H9 (cell line): Measurements from ENCODE around the gene FTO. TPM values are rescaled to one million over a fixed set of nuclear protein-coding genes. Genes with fewer than 3 reads are reported as not detected.

Experiments
- DNase-seq: peaks from one replicate; pipeline ENCODE4 v3.0.0-alpha.2; 2017
- H2AFZ ChIP-seq: one replicate; pipeline ENCODE4 v1.6.1; 2013; ENCODE audit warnings: mild to moderate bottlenecking, low read length, control low read depth, moderate library complexity
- H2AK5ac ChIP-seq: 2 replicates; pipeline ENCODE4 v1.6.1; 2013; ENCODE audit warnings: low read length, control low read depth, mixed read lengths; ENCODE audit not compliant: insufficient read length
- H2BK120ac ChIP-seq: one replicate; pipeline ENCODE4 v1.6.1; 2013; ENCODE audit warnings: low read depth, mild to moderate bottlenecking, low read length, control low read depth, inconsistent platforms; ENCODE audit not compliant: poor library complexity, severe bottlenecking
- H2BK12ac ChIP-seq: 2 replicates; pipeline ENCODE4 v1.6.1; 2013; ENCODE audit warnings: low read length, control low read depth, mixed read lengths, low read depth; ENCODE audit not compliant: insufficient read length
- H2BK15ac ChIP-seq: 2 replicates; pipeline ENCODE4 v1.6.1; 2013; ENCODE audit warnings: low read depth, low read length, control low read depth
- H2BK20ac ChIP-seq: one replicate; pipeline ENCODE4 v1.6.1; 2013; ENCODE audit warnings: low read depth, mild to moderate bottlenecking, low read length, control low read depth, inconsistent platforms; ENCODE audit not compliant: poor library complexity, severe bottlenecking
- H2BK5ac ChIP-seq: 2 replicates; pipeline ENCODE4 v1.6.1; 2013; ENCODE audit warnings: low read length, control low read depth, mixed read lengths; ENCODE audit not compliant: insufficient read length
- H3K14ac ChIP-seq: 2 replicates; pipeline ENCODE4 v1.6.1; 2013; ENCODE audit warnings: low read length, control low read depth; ENCODE audit not compliant: insufficient read depth
- H3K18ac ChIP-seq: 2 replicates; pipeline ENCODE4 v1.6.1; 2013; ENCODE audit warnings: low read depth, mild to moderate bottlenecking, mixed read lengths, low read length, control low read depth; ENCODE audit not compliant: insufficient read length
- H3K23ac ChIP-seq: 2 replicates; pipeline ENCODE4 v1.6.1; 2013; ENCODE audit warnings: low read length, control low read depth, mixed read lengths, low read depth; ENCODE audit not compliant: insufficient read length
- H3K23me2 ChIP-seq: 2 replicates; pipeline ENCODE4 v1.6.1; 2013; ENCODE audit warnings: low read depth, mild to moderate bottlenecking, mixed read lengths, low read length, control low read depth; ENCODE audit not compliant: insufficient read length, poor library complexity, severe bottlenecking
- H3K27ac ChIP-seq: 2 replicates; pipeline ENCODE4 v1.5.1; 2013; ENCODE audit warnings: low read length, control low read depth, mixed read lengths, low read depth; ENCODE audit not compliant: insufficient read length
- H3K27me3 ChIP-seq: 2 replicates; pipeline ENCODE4 v1.6.1; 2013; ENCODE audit warnings: low read length, control low read depth, inconsistent platforms; ENCODE audit not compliant: insufficient read depth
- H3K4ac ChIP-seq: 2 replicates; pipeline ENCODE4 v1.6.1; 2013; ENCODE audit warnings: low read depth, mild to moderate bottlenecking, control low read depth, inconsistent platforms, low read length, moderate library complexity
- H3K4me1 ChIP-seq: 2 replicates; pipeline ENCODE4 v1.6.1; 2013; ENCODE audit warnings: low read length, control low read depth, inconsistent platforms; ENCODE audit not compliant: insufficient read depth
- H3K4me2 ChIP-seq: 2 replicates; pipeline ENCODE4 v1.6.1; 2013; ENCODE audit warnings: low read length, control low read depth, mixed read lengths; ENCODE audit not compliant: insufficient read length, insufficient read depth
- H3K56ac ChIP-seq: 2 replicates; pipeline ENCODE4 v1.6.1; 2013; ENCODE audit warnings: low read depth, mild to moderate bottlenecking, mixed read lengths, low read length, control low read depth; ENCODE audit not compliant: insufficient read length
- H3K79me1 ChIP-seq: 2 replicates; pipeline ENCODE4 v1.6.1; 2013; ENCODE audit warnings: low read depth, mild to moderate bottlenecking, moderate library complexity, low read length, control low read depth, inconsistent platforms; ENCODE audit not compliant: insufficient read depth, poor library complexity, severe bottlenecking
- H3K79me2 ChIP-seq: 2 replicates; pipeline ENCODE4 v1.6.1; 2013; ENCODE audit warnings: low read length, control low read depth, inconsistent platforms; ENCODE audit not compliant: insufficient read depth
- H3K9ac ChIP-seq: 2 replicates; pipeline ENCODE4 v1.6.1; 2013; ENCODE audit warnings: low read length, control low read depth, mixed read lengths; ENCODE audit not compliant: insufficient read length; ENCODE audit errors: extremely low read depth
- H3K9me3 ChIP-seq: one replicate; pipeline ENCODE4 v1.6.1; 2013; ENCODE audit warnings: low read depth, low read length, inconsistent platforms; ENCODE audit not compliant: control insufficient read depth
- H3T11ph ChIP-seq: one replicate; pipeline ENCODE4 v1.6.1; 2013; ENCODE audit warnings: mild to moderate bottlenecking, low read length, control low read depth, inconsistent platforms
- H4K20me1 ChIP-seq: one replicate; pipeline ENCODE4 v1.6.1; 2013; ENCODE audit not compliant: control insufficient read depth, insufficient read length, insufficient read depth
- H4K5ac ChIP-seq: 2 replicates; pipeline ENCODE4 v1.6.1; 2013; ENCODE audit warnings: low read depth, mild to moderate bottlenecking, mixed read lengths, low read length, control low read depth; ENCODE audit not compliant: insufficient read length
- H4K8ac ChIP-seq: replicated peaks from 2 replicates; pipeline ENCODE4 v1.6.1; 2013; ENCODE audit warnings: low read length, control low read depth, mixed read lengths, low read depth; ENCODE audit not compliant: insufficient read length
- H4K91ac ChIP-seq: 2 replicates; pipeline ENCODE4 v1.6.1; 2013; ENCODE audit warnings: low read depth, mild to moderate bottlenecking, moderate library complexity, mixed read lengths, low read length, control low read depth; ENCODE audit not compliant: insufficient read length
- H3K27ac Mint-ChIP-seq, 3 experiments: 2 replicates in 2 of 3; 3 replicates in 1 of 3; pipeline ENCODE4 v1.8.0; 2020 to 2021; ENCODE audit warnings: mixed read lengths in 3 of 3, mild to moderate bottlenecking in 1 of 3, moderate library complexity in 1 of 3
- H3K27me3 Mint-ChIP-seq: 2 replicates; pipeline ENCODE4 v1.8.0; 2021; ENCODE audit warnings: low read depth, mild to moderate bottlenecking, moderate library complexity, mixed read lengths
- H3K36me3 Mint-ChIP-seq, 3 experiments: 2 replicates in 2 of 3; 3 replicates in 1 of 3; pipeline ENCODE4 v1.8.0; 2020 to 2021; ENCODE audit warnings: low read depth in 3 of 3, mixed read lengths in 3 of 3; ENCODE audit not compliant: insufficient read depth in 1 of 3
- H3K4me1 Mint-ChIP-seq, 2 experiments: 2 replicates each; pipeline ENCODE4 v1.8.0; 2020; ENCODE audit warnings: mixed read lengths in 2 of 2
- H3K4me3 Mint-ChIP-seq, 2 experiments: 2 replicates in 1 of 2; 3 replicates in 1 of 2; pipeline ENCODE4 v1.8.0; 2020 to 2021; ENCODE audit warnings: mild to moderate bottlenecking in 2 of 2, mixed read lengths in 2 of 2, moderate library complexity in 1 of 2
- H3K9me3 Mint-ChIP-seq, 2 experiments: 2 replicates in 1 of 2; 3 replicates in 1 of 2; pipeline ENCODE4 v1.8.0; 2020; ENCODE audit warnings: mild to moderate bottlenecking in 2 of 2, mixed read lengths in 2 of 2, moderate library complexity in 1 of 2
- CTCF ChIP-seq: fragments of 200-600 bp; sonication (generic); conservative IDR thresholded peaks from 3 replicates; pipeline ENCODE4 v1.8.0; 2021; ENCODE audit warnings: antibody characterized with exemption, mild to moderate bottlenecking
- WGBS: extraction: QIAGEN DNeasy Blood & Tissue Kit; methylation state at CpG from one replicate; pipeline ENCODE4 v1.1.7; 2013; ENCODE audit warnings: missing lambda C conversion rate, low lambda C conversion rate, mixed read lengths; ENCODE audit not compliant: insufficient read length; ENCODE audit errors: extremely low coverage; 5-methylcytosine and 5-hydroxymethylcytosine counted together
- total RNA-seq: library from RNA; stranded (reverse); gene quantifications from 2 replicates; pipeline ENCODE4 v1.2.1, GENCODE V29; 2021

Gene FTO
- total RNA-seq, 1 experiment from 2014 or later = 67.9 TPM

GRCh38 chr16:54093281-54093680, 389.3 kb downstream of the FTO start:
- H4K20me1 ChIP-seq = no peaks in the 10 kb centered on the region

More at GRCh38 chr16:54093281-54093680, 389.3 kb downstream of the FTO start:
- Histone ChIP-seq H3K56ac (no peak overlapping the region), H2AFZ (no peak overlapping the region), H3K14ac (no peak overlapping the region; the same call in 1 of the 2 replicates), H3K23ac (no peak overlapping the region), H2BK15ac (no peak overlapping the region), H4K5ac (no peak overlapping the region), H2BK12ac (no peak overlapping the region), H2AK5ac (no peak overlapping the region), H3K79me2 (no peaks in the 10 kb centered on the region), H3K23me2 (no peaks in the 10 kb centered on the region), H3K79me1 (no peaks in the 10 kb centered on the region), H4K8ac (no peak overlapping the region), H3K27me3 (no peaks in the 10 kb centered on the region), H3K4ac (no peak overlapping the region), H2BK120ac (no peak overlapping the region), H4K91ac (no peak overlapping the region), H3K27ac (no peak overlapping the region), H3K9ac (no peak overlapping the region), H3K9me3 (no peaks in the 10 kb centered on the region), H3K18ac (no peak overlapping the region), H3K4me1 (no peaks in the 10 kb centered on the region), H2BK5ac (no peak overlapping the region), H2BK20ac (no peak overlapping the region), H3K4me2 (no peak overlapping the region), H3T11ph (no peak overlapping the region)
- no peak overlapping the region for H3K4me3 Mint-ChIP-seq
- TF ChIP-seq CTCF = no peak
- H3K27me3 Mint-ChIP-seq = no peaks in the 10 kb centered on the region
- no peaks in the 10 kb centered on the region for H3K9me3 Mint-ChIP-seq
- H3K4me1 Mint-ChIP-seq = no peaks in the 10 kb centered on the region; a peak in 1 of 4 replicates
- DNase-seq = no peak
- no peak overlapping the region for H3K27ac Mint-ChIP-seq
- peaks cover 0 to 2% (median 0%) of the 10 kb centered on the region in 3 experiments; a peak in 2 of 7 replicates for H3K36me3 Mint-ChIP-seq
- WGBS = no CpG with 5 or more reads among the region's 13 CpGs
